ENCODE data around the gene CDIP1.

DNA sequence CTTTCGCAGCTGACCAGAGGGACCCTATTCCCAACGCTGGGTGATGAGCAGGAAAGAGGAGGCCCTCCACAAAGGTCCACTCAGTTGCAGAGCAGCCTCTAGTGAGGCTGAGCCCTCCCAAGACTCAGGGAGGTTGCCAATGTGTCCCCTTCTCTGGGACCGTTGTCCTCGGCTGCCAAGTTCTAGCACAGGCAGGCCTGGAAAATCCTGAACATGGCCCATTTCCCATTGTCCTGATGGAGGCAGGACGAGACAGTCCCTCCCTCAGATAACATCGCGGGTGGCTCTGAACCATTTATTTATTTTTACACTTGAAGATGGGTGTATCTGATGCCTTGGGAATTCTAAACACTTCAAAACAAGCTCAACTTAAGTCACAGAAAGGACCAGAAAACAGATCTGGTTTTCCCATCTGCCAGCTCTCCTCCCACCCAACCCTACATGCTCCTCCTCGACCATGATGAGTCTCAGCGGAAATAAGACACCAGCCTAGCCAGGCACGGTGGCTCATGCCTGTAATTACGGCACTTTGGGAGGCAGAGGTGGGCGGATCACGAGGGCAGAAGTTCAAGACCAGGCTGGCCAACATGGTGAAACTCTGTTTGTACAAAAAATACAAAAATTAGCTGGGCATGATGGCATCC lies 12.8 kb downstream of the CDIP1 start:
- no peak for TF ChIP-seq POLR2A (IDR thresholded peaks at IDR 0.05)
- TF ChIP-seq, protein P1, sequence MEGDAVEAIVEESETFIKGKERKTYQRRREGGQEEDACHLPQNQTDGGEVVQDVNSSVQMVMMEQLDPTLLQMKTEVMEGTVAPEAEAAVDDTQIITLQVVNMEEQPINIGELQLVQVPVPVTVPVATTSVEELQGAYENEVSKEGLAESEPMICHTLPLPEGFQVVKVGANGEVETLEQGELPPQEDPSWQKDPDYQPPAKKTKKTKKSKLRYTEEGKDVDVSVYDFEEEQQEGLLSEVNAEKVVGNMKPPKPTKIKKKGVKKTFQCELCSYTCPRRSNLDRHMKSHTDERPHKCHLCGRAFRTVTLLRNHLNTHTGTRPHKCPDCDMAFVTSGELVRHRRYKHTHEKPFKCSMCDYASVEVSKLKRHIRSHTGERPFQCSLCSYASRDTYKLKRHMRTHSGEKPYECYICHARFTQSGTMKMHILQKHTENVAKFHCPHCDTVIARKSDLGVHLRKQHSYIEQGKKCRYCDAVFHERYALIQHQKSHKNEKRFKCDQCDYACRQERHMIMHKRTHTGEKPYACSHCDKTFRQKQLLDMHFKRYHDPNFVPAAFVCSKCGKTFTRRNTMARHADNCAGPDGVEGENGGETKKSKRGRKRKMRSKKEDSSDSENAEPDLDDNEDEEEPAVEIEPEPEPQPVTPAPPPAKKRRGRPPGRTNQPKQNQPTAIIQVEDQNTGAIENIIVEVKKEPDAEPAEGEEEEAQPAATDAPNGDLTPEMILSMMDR (IDR thresholded peaks at IDR 0.05) = no peak
- TF ChIP-seq POLR2AphosphoS5 (IDR thresholded peaks at IDR 0.05) = no peak

All from prostate gland (tissue), 2 donors.